Mesendoderm (in vitro differentiated cells): ENCODE results near the gene GATA2.

Experiments
- DNase-seq: peaks from one replicate; pipeline ENCODE4 v3.0.0; 2013
- H2AK5ac ChIP-seq: 2 replicates; pipeline ENCODE4 v1.6.1; 2013; ENCODE audit warnings: low read length, inconsistent platforms
- H2BK120ac ChIP-seq: 2 replicates; pipeline ENCODE4 v1.6.1; 2013; ENCODE audit warnings: low read depth, mild to moderate bottlenecking, low read length, moderate library complexity, mixed read lengths
- H2BK15ac ChIP-seq: replicated peaks from 2 replicates; pipeline ENCODE4 v1.6.1; 2013; ENCODE audit warnings: low read depth, mild to moderate bottlenecking, moderate library complexity
- H2BK5ac ChIP-seq: 2 replicates; pipeline ENCODE4 v1.6.1; 2013; ENCODE audit warnings: low read length, inconsistent platforms
- H3K18ac ChIP-seq: 2 replicates; pipeline ENCODE4 v1.6.1; 2013; ENCODE audit warnings: mild to moderate bottlenecking, low read length, mixed read lengths
- H3K23ac ChIP-seq: one replicate; pipeline ENCODE4 v1.6.1; 2013; ENCODE audit warnings: low read length
- H3K27ac ChIP-seq: 2 replicates; pipeline ENCODE4 v1.5.1; 2013; ENCODE audit warnings: low read depth, mild to moderate bottlenecking, inconsistent platforms, low read length, moderate library complexity
- H3K27me3 ChIP-seq: 2 replicates; pipeline ENCODE4 v1.6.1; 2013; ENCODE audit warnings: low read length, control low read depth, mild to moderate bottlenecking, inconsistent platforms; ENCODE audit not compliant: insufficient read depth, poor library complexity
- H3K36me3 ChIP-seq: 2 replicates; pipeline ENCODE4 v1.6.1; 2013; ENCODE audit warnings: low read length, inconsistent platforms; ENCODE audit not compliant: control insufficient read depth, insufficient read depth
- H3K4ac ChIP-seq: one replicate; pipeline ENCODE4 v1.6.1; 2013; ENCODE audit warnings: low read depth, mild to moderate bottlenecking, low read length, moderate library complexity
- H3K4me1 ChIP-seq: 2 replicates; pipeline ENCODE4 v1.6.1; 2013; ENCODE audit warnings: low read depth, low read length, inconsistent platforms; ENCODE audit not compliant: control insufficient read depth
- H3K4me2 ChIP-seq: 2 replicates; pipeline ENCODE4 v1.6.1; 2013; ENCODE audit warnings: low read length
- H3K4me3 ChIP-seq: 2 replicates; pipeline ENCODE4 v1.5.1; 2013; ENCODE audit warnings: mild to moderate bottlenecking, low read length
- H3K56ac ChIP-seq: one replicate; pipeline ENCODE4 v1.6.1; 2013; ENCODE audit warnings: low read length
- H3K79me1 ChIP-seq: 2 replicates; pipeline ENCODE4 v1.6.1; 2013; ENCODE audit warnings: low read length, inconsistent platforms
- H3K79me2 ChIP-seq: 2 replicates; pipeline ENCODE4 v1.6.1; 2013; ENCODE audit warnings: mild to moderate bottlenecking, low read length; ENCODE audit not compliant: control insufficient read depth, insufficient read depth
- H3K9ac ChIP-seq: 2 replicates; pipeline ENCODE4 v1.6.1; 2013; ENCODE audit warnings: low read length, inconsistent platforms
- H4K5ac ChIP-seq: one replicate; pipeline ENCODE4 v1.6.1; 2013; ENCODE audit warnings: low read length
- H4K8ac ChIP-seq: one replicate; pipeline ENCODE4 v1.6.1; 2013; ENCODE audit warnings: low read depth, mild to moderate bottlenecking, control low read depth, low read length, moderate library complexity
- WGBS: extraction: QIAGEN DNeasy Blood & Tissue Kit; methylation state at CpG from one replicate; pipeline ENCODE4 v1.1.7; 2013; ENCODE audit warnings: low lambda C conversion rate, missing lambda C conversion rate; ENCODE audit not compliant: insufficient coverage; ENCODE audit errors: extremely low coverage; 5-methylcytosine and 5-hydroxymethylcytosine counted together

Gene GATA2

GRCh38 chr3:128524374-128525299 is 31.6 kb upstream of the GATA2 start:
- no peaks in the 10 kb centered on the region for H3K27me3 ChIP-seq
- no peak overlapping the region for H3K27ac ChIP-seq
- H2AK5ac ChIP-seq, result no peak overlapping the region
- H3K4me2 ChIP-seq, result no peak overlapping the region
- H3K4ac ChIP-seq, result no peak overlapping the region
- no peaks in the 10 kb centered on the region for H3K4me1 ChIP-seq
- H3K23ac ChIP-seq, result no peak overlapping the region
- H2BK15ac ChIP-seq, result no peak overlapping the region
- no peak overlapping the region for H2BK5ac ChIP-seq
- no peak for DNase-seq
- no peak overlapping the region for H2BK120ac ChIP-seq
- no peak overlapping the region for H3K4me3 ChIP-seq
- no peak overlapping the region for H3K9ac ChIP-seq
- no peak overlapping the region for H4K5ac ChIP-seq
- no peaks in the 10 kb centered on the region for H3K79me1 ChIP-seq
- H3K56ac ChIP-seq, result no peak overlapping the region
- H3K18ac ChIP-seq, result no peak overlapping the region
- WGBS, result no CpG with 5 or more reads among the region's 10 CpGs
- H4K8ac ChIP-seq, result no peak overlapping the region
- no peaks in the 10 kb centered on the region for H3K36me3 ChIP-seq
- no peaks in the 10 kb centered on the region for H3K79me2 ChIP-seq

GRCh38 chr3:128523591-128523990 is 30.6 kb upstream of the GATA2 start:
- no peak overlapping the region for H3K56ac ChIP-seq
- no peak overlapping the region for H3K9ac ChIP-seq
- H3K27ac ChIP-seq, result no peak overlapping the region
- no peak overlapping the region for H2AK5ac ChIP-seq
- H3K4me1 ChIP-seq, result no peaks in the 10 kb centered on the region
- no peak overlapping the region for H3K18ac ChIP-seq
- H4K5ac ChIP-seq, result no peak overlapping the region
- no peak overlapping the region for H3K23ac ChIP-seq
- H2BK15ac ChIP-seq, result no peak overlapping the region
- H2BK5ac ChIP-seq, result no peak overlapping the region
- no peak for DNase-seq
- no CpG with 5 or more reads among the region's 16 CpGs for WGBS
- no peaks in the 10 kb centered on the region for H3K79me2 ChIP-seq
- H2BK120ac ChIP-seq, result no peak overlapping the region
- no peaks in the 10 kb centered on the region for H3K27me3 ChIP-seq
- no peak overlapping the region for H4K8ac ChIP-seq
- H3K4me2 ChIP-seq, result no peak overlapping the region
- H3K4ac ChIP-seq, result no peak overlapping the region
- H3K36me3 ChIP-seq, result no peaks in the 10 kb centered on the region
- no peak overlapping the region for H3K4me3 ChIP-seq
- H3K79me1 ChIP-seq, result no peaks in the 10 kb centered on the region

GRCh38 chr3:128521715-128522114 is 28.7 kb upstream of the GATA2 start:
- Histone ChIP-seq H3K4ac (no peak overlapping the region), H3K18ac (no peak overlapping the region), H3K27me3 (no peaks in the 10 kb centered on the region), H2BK120ac (no peak overlapping the region), H3K27ac (no peak overlapping the region), H3K4me2 (no peak overlapping the region), H3K9ac (no peak overlapping the region), H3K36me3 (no peaks in the 10 kb centered on the region), H2AK5ac (no peak overlapping the region), H4K8ac (no peak overlapping the region), H3K23ac (no peak overlapping the region), H4K5ac (no peak overlapping the region), H3K4me1 (no peaks in the 10 kb centered on the region), H3K79me2 (no peaks in the 10 kb centered on the region), H3K4me3 (no peak overlapping the region), H3K56ac (no peak overlapping the region), H2BK5ac (no peak overlapping the region), H3K79me1 (no peaks in the 10 kb centered on the region), H2BK15ac (no peak overlapping the region)
- no CpG with 5 or more reads among the region's 1 CpG for WGBS
- no peak for DNase-seq

- Histone ChIP-seq H3K4me1 (no peaks in the 10 kb centered on the region), H2BK120ac (no peak overlapping the region), H3K36me3 (no peaks in the 10 kb centered on the region), H4K8ac (no peak overlapping the region), H3K27me3 (no peaks in the 10 kb centered on the region), H4K5ac (no peak overlapping the region), H3K79me2 (no peaks in the 10 kb centered on the region), H3K4me2 (no peak overlapping the region), H3K4me3 (no peak overlapping the region), H2AK5ac (no peak overlapping the region), H3K27ac (no peak overlapping the region), H2BK15ac (no peak overlapping the region), H3K23ac (no peak overlapping the region), H3K4ac (no peak overlapping the region), H3K56ac (no peak overlapping the region), H3K18ac (no peak overlapping the region), H2BK5ac (no peak overlapping the region), H3K79me1 (no peaks in the 10 kb centered on the region), H3K9ac (no peak overlapping the region)
- no CpG with 5 or more reads among the region's 12 CpGs for WGBS
- no peak for DNase-seq
Observed at GRCh38 chr3:128518587-128519490, 25.8 kb upstream of the GATA2 start.

- Histone ChIP-seq H3K9ac (no peak overlapping the region), H2AK5ac (no peak overlapping the region), H2BK5ac (no peak overlapping the region), H2BK15ac (no peak overlapping the region), H3K23ac (no peak overlapping the region), H2BK120ac (no peak overlapping the region), H3K4me1 (no peaks in the 10 kb centered on the region), H3K4me2 (no peak overlapping the region), H4K5ac (no peak overlapping the region), H3K27ac (no peak overlapping the region), H3K36me3 (no peaks in the 10 kb centered on the region), H4K8ac (no peak overlapping the region), H3K79me2 (no peaks in the 10 kb centered on the region), H3K56ac (no peak overlapping the region), H3K18ac (no peak overlapping the region), H3K27me3 (no peaks in the 10 kb centered on the region), H3K4ac (no peak overlapping the region), H3K79me1 (no peaks in the 10 kb centered on the region), H3K4me3 (no peak overlapping the region)
- WGBS, result no CpG with 5 or more reads among the region's 4 CpGs
- DNase-seq, result no peak
Observed at GRCh38 chr3:128517648-128518047, 24.6 kb upstream of the GATA2 start.
